T-helper 2 cell (primary cell): ENCODE data around the gene WNT11.

Source experiments
- DNase-seq, 5 experiments: peaks; one replicate each; pipeline versions ENCODE4 v3.0.0 to v3.0.0-alpha.2; 2012 to 2022

Gene WNT11

GRCh38 chr11:76237000-76237649, 30.8 kb upstream of the WNT11 start:
- no peak for DNase-seq

DNA sequence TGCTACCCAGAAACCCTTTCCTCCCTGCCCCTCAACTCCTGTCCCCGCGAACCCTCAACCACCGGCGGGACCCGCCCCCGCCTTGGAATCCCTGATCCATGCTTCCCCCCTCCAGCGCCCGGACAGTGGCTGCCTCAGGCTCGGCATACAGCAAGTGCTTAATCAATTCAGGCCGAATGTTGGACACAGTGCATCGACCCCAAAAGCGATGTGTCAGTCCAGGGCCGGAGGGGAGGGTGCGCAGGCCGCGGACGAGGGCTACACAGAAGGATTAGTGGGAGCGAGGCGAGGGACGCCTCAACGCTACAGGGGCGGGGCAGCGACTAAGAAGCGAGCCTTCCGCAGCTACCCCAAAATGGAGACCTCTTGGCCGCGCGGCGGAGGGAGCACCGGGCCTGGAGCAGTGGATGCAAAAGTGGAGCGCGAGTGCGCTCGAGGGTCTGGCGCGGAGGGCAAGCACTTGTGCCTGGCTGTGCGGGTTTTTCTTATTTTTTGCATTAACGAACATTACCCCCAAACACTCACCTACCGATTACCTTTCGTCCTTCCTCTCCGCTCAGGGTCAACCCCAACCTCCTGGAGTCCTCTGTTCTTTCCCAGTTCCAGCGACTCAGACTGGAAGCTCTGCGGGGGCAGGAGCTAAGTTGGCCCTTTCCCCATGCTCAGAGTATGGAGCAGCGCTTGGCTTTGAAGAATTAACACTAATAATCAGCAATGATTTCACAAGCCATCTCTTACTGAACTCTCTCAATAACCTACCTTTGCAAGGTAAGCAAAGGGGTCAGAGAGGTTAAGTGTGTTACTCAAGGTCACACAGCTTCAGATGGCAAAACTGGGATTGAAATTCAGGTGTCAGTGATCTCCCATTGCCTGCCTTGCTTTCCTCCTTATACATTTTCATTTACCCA, 30.0 kb upstream of the WNT11 start:
- peak in 3 of 5 experiments; percentile 4 to 12 (median 10) for DNase-seq

- DNase-seq, result peak; percentile 57 to 91 (median 85)
Measured at GRCh38 chr11:76235233-76236091, 29.2 kb upstream of the WNT11 start.

DNA sequence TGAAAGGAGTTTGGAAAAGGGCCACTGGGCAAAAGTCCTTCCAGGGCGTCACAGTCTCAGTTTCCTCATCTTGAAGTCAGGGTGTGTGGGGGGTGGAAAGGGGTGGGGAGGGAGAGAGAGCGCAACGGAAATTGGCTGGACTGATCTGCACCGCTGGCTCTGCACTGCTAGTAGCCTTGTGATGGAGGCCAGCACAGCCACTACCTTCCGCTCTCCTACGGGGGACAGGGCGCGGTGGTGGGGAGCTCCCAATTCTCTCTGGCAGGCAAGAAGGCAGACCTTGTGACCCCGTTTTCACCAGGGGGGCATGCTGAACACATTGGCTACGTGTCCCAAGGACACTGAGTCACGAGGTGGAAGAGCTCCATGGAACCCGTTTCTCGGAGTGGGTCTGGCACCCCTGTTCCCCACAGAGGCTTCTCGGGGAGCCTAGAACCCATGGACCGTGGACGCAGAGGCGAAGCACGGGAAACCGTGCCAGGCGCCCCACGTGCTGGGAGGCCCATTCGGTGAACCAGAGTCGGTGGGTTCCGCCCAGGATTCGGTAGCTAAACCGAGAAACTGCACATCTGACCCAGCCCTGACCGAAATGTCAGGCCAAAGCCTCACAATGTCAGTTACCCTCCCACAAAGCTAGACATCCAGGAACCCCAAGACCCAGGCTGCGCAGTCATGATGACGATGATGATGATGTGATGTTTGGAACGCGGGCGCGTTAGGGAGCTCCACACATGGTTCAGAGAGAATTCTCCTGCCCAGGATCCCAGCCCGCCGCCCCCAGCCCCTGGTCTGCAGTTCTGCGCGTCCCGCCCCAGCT, 28.3 kb upstream of the WNT11 start:
- DNase-seq, result peak in 2 of 5 experiments; percentile 10 to 19

DNA sequence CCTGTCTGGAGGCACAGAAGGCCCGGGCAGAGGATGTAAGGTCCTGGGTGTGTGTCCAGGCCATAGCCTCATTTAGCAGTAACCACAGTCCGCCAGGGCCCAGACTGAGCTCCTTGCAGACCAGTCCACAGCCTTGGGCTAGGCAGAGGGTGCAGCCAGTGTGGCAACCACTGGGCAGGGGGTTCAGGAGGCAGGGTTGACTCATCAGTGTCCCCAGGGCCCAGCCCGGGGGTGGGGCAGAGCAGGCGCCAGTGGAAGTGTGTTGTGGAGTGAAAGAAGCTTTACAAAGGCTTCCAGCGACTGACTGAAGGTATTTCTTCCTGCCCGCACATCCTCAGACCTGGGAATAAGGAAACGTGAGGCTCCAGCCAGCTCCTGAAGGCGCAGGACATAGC, 27.7 kb upstream of the WNT11 start:
- DNase-seq, result no peak

- DNase-seq, result no peak
Measured at GRCh38 chr11:76233196-76233921, 27.1 kb upstream of the WNT11 start.

- peak in 3 of 5 experiments; percentile 16 to 81 (median 63) for DNase-seq
Measured at GRCh38 chr11:76232026-76232665, 25.8 kb upstream of the WNT11 start.

GRCh38 chr11:76231121-76231738, 24.9 kb upstream of the WNT11 start:
- DNase-seq, result no peak

- no peak for DNase-seq
Measured at GRCh38 chr11:76230392-76230791, 24.1 kb upstream of the WNT11 start.

- DNase-seq, result no peak
Measured at GRCh38 chr11:76229690-76230240, 23.5 kb upstream of the WNT11 start.

- no peak for DNase-seq
Measured at GRCh38 chr11:76228875-76229149, 22.5 kb upstream of the WNT11 start.

GRCh38 chr11:76228071-76228874, 22.0 kb upstream of the WNT11 start:
- DNase-seq, result no peak

DNA sequence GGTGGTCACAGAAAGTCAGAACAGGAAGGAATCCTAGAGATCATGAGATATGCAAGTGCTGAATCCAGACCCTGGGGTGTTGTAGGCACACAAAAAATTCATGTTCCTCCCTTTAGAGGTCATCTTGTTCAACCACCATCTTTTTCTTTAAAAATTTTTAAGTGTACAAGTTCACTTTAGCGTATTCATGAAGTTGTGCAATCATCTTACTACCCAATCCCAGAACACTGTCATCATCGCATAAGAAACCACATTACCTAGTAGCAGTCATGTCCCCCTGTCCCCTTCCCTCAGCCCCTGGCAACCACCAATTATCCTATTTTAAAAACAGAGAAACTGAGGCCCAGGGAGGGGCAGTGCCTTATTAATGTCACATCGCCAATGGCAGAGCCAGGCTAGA, 20.3 kb upstream of the WNT11 start:
- no peak for DNase-seq

DNA sequence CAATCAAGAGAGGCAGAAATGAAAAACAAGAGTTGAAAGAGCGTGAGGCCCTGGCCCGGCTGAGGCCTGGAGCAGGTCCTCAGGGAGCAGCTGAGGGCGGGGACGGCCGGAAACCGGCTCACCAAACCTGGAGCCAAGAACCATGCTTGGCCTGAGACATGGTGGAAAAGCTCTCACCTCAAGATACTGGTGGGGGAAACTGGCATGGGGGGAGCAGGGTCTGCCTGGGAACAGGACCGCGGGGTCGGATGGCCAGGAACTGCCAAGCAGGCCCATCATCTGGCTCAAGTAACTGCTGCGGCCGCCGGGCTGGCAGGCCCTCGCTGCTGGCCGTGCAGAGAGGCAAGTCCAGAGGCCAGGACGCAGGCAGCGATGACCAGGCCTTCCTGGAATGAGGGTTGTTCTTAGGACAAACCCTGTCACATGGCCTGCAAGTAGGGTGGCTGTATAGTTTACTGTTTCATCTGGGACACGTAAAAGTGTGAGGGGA, 18.9 kb upstream of the WNT11 start:
- no peak for DNase-seq

DNA sequence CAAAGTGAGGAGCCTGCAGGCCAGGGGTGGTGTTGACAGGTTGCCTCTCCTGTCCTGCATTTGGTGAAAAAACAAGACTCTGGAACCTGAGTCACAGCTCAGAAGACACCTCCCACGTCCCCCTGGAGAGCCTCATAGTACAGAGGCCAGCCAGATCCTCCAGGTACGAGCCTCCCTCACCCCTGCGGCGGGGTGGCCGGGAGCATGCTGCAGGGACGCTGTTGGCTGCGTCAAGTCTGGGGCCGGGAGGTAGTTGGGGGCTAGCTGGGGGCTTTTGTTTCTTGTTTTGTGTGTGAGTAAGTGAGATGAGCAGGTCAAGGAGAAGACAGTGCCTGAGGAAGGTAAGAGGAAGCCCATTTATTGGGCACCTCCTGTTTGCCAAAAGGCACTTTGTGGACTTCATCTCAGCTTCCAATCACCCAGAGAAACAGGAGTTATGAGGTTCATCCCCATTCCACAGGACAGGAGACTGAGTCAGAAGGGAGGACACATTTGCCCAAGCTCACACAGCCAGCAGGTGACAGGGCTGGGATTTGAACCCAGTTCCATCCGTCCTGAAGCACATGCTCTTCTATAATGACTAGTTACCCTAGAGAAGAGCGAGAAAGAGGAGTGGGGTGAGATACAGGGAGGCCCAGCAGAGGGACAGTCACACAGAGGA, 18.3 kb upstream of the WNT11 start:
- no peak for DNase-seq

DNA sequence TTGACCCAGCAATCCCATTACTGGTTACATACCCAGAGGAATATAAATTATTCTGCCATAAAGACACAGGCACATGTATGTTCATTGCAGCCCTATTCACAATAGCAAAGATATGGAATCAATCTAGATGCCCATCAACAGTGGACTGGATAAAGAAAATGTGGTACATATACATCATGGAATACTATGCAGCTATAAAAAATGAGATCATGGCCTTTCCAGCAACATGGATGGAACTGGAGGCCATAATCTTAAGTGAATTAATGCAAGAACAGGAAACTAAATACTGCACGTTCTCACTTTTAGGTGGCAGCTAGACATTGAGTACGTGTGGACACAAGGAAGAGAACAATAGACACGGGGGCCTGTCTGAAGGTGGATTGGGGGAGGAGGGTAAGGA, 15.1 kb upstream of the WNT11 start:
- DNase-seq, result no peak

DNA sequence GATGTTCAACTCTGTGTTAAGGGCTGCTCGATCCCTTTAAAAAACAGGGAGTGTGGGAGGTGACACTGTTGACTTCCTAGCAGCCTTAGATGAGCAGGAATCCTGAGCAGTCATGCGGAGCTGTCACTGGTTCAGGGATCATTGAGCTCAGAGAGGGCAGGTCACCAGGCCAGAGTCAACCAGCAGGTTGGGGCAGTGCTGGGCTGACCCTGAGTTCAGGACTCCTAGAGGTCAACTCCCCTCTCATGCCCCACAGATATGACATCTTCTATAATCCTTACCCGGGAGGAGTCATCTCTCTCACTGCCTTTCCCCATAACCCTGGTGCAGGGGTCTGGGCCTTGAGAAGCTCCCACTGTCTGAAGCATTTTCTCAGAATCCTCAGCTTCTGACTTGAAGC, 12.9 kb upstream of the WNT11 start:
- no peak for DNase-seq

GRCh38 chr11:76218449-76219178, 12.3 kb upstream of the WNT11 start:
- DNase-seq, result no peak
